ENCODE data around the gene VWA1.

- TF ChIP-seq CTCF (conservative IDR thresholded peaks at IDR 0.05; ENCODE audit: low read depth in 2 of 2) (no peak), ETS1 (IDR thresholded peaks at IDR 0.05) (peak; percentile 88), EZH2 (IDR thresholded peaks at IDR 0.05; ENCODE audit: low read depth, unreplicated experiment) (no peak), REST (IDR thresholded peaks at IDR 0.05; ENCODE audit: unreplicated experiment) (no peak), EZH2phosphoT487 (IDR thresholded peaks at IDR 0.05; ENCODE audit: unreplicated experiment) (no peak), POLR2AphosphoS5 (IDR thresholded peaks at IDR 0.05; ENCODE audit: low read depth) (peak; percentile 82), CREB1 (CRISPR knock-in tag; IDR thresholded peaks at IDR 0.05; ENCODE audit: low read depth) (peak; percentile 97), ZNF462 (CRISPR knock-in tag; IDR thresholded peaks at IDR 0.05) (no peak), JUNB (IDR thresholded peaks at IDR 0.05; ENCODE audit: unreplicated experiment) (no peak), ZNF331 (CRISPR knock-in tag; IDR thresholded peaks at IDR 0.05; ENCODE audit: low read depth) (no peak), STAT1 (IDR thresholded peaks at IDR 0.05; ENCODE audit: unreplicated experiment) (no peak)
Measured at GRCh38 chr1:1471389-1472052, 36.0 kb downstream of the VWA1 start, which contains the start of gene ATAD3B.
